Esophagus muscularis mucosa (tissue), 4 donors: ENCODE results near the gene SDK2. TPM values are rescaled to one million over a fixed set of nuclear protein-coding genes. Genes with fewer than 3 reads are reported as not detected.

Source experiments
- DNase-seq: peaks from one replicate; pipeline ENCODE4 v3.0.0-alpha.2; 2017; ENCODE audit errors: extremely low spot score
- H3K27ac ChIP-seq, 4 donors: fragments of 200-600 bp; sonication (generic); replicated peaks in 1 of 4; 1 replicate in 3 of 4; 2 replicates in 1 of 4; pipeline ENCODE4 v1.5.1; 2016 to 2019; ENCODE audit warnings: mild to moderate bottlenecking in 1 of 4
- H3K27me3 ChIP-seq, 4 donors: fragments of 200-600 bp; sonication (generic); one replicate each; pipeline versions ENCODE4 v1.5.1 to v1.6.0; 2016 to 2019
- H3K36me3 ChIP-seq, 4 donors: fragments of 200-600 bp; sonication (generic); one replicate each; pipeline ENCODE4 v1.5.1; 2016 to 2019
- H3K4me1 ChIP-seq, 4 donors: fragments of 200-600 bp; sonication (generic); one replicate each; pipeline ENCODE4 v1.5.1; 2016 to 2019
- H3K4me3 ChIP-seq, 4 donors: fragments of 200-600 bp; sonication (generic); 1 replicate in 2 of 4; 2 replicates in 2 of 4; pipeline ENCODE4 v1.5.1; 2016 to 2019; ENCODE audit warnings: mild to moderate bottlenecking in 4 of 4, moderate library complexity in 1 of 4
- H3K9me3 ChIP-seq, 4 donors: fragments of 200-600 bp; sonication (generic); 1 replicate in 3 of 4; 2 replicates in 1 of 4; pipeline ENCODE4 v1.5.1; 2016 to 2019
- EP300 ChIP-seq: sonication (generic); formaldehyde crosslinking; IDR thresholded peaks from one replicate; pipeline ENCODE4 v1.6.1; 2017; ENCODE audit warnings: antibody characterized with exemption
- POLR2A ChIP-seq: fragments of 450-650 bp; IDR thresholded peaks from one replicate; pipeline ENCODE4 v1.6.1; 2017; ENCODE audit warnings: antibody characterized with exemption, moderate library complexity, mild to moderate bottlenecking, low read depth
- POLR2AphosphoS5 ChIP-seq, 2 donors: sonication (generic); formaldehyde crosslinking; IDR thresholded peaks; one replicate each; pipeline ENCODE4 v1.6.1; 2017; ENCODE audit warnings: antibody characterized with exemption in 2 of 2
- WGBS: methylation state at CpG from one replicate; pipeline ENCODE4 v1.1.5; 2018; 5-methylcytosine and 5-hydroxymethylcytosine counted together
- intact Hi-C: fragments of 100-400 bp; cut with DNase I; formaldehyde crosslinking; loops from one replicate; pipeline ENCODE4 v1.15.1; 2023
- total RNA-seq, 4 donors: library from RNA; depleted of rRNA; stranded (reverse); fragments of >200 nt; gene quantifications; one replicate each; pipeline versions ENCODE4 v1.1.0 to v1.2.1, GENCODE V29; 2016
- TF ChIP-seq, protein P1 (sequence below), 3 experiments: fragments of 200-600 bp in 2 of 3; fragments of 450-650 bp in 1 of 3; sonication (generic) in 2 of 3; IDR thresholded peaks; one replicate each; pipeline ENCODE4 v1.5.1; 2017 to 2019; ENCODE audit warnings: antibody characterized with exemption in 3 of 3, mild to moderate bottlenecking in 2 of 3, moderate library complexity in 1 of 3

Gene SDK2
- total RNA-seq, 4 donors from 2014 or later, result 0.42 to 2.0 (median 1.2) TPM

GRCh38 chr17:73466704-73467433, 177.4 kb downstream of the SDK2 start:
- TF ChIP-seq, protein P1, sequence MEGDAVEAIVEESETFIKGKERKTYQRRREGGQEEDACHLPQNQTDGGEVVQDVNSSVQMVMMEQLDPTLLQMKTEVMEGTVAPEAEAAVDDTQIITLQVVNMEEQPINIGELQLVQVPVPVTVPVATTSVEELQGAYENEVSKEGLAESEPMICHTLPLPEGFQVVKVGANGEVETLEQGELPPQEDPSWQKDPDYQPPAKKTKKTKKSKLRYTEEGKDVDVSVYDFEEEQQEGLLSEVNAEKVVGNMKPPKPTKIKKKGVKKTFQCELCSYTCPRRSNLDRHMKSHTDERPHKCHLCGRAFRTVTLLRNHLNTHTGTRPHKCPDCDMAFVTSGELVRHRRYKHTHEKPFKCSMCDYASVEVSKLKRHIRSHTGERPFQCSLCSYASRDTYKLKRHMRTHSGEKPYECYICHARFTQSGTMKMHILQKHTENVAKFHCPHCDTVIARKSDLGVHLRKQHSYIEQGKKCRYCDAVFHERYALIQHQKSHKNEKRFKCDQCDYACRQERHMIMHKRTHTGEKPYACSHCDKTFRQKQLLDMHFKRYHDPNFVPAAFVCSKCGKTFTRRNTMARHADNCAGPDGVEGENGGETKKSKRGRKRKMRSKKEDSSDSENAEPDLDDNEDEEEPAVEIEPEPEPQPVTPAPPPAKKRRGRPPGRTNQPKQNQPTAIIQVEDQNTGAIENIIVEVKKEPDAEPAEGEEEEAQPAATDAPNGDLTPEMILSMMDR (IDR thresholded peaks at IDR 0.05), result no peak
- TF ChIP-seq POLR2A (no peak), POLR2AphosphoS5 (IDR thresholded peaks at IDR 0.05) (no peak), EP300 (no peak)
- intact Hi-C loops, result no loop called here
- H3K27me3 ChIP-seq, result peaks cover 0 to 6% (median 0%) of the 10 kb centered on the region in 4 donors
- no peak for DNase-seq
- no peaks in the 10 kb centered on the region for H3K9me3 ChIP-seq
- no peaks in the 10 kb centered on the region for H3K4me1 ChIP-seq
- H3K27ac ChIP-seq, result no peak overlapping the region
- 80% methylated on average over 14 of the region's 15 CpGs for WGBS
- H3K36me3 ChIP-seq, result no peaks in the 10 kb centered on the region
- no peak overlapping the region for H3K4me3 ChIP-seq

GRCh38 chr17:73465953-73466230, 178.4 kb downstream of the SDK2 start:
- no peak for TF ChIP-seq POLR2AphosphoS5 (IDR thresholded peaks at IDR 0.05)
- no peak for TF ChIP-seq POLR2A
- TF ChIP-seq, protein P1 (IDR thresholded peaks at IDR 0.05), result no peak
- TF ChIP-seq EP300, result no peak
- no peaks in the 10 kb centered on the region for H3K4me1 ChIP-seq
- WGBS, result 71% methylated on average over 1 of the region's 2 CpGs
- H3K36me3 ChIP-seq, result no peaks in the 10 kb centered on the region
- no peak for DNase-seq
- intact Hi-C loops, result no loop called here
- H3K27ac ChIP-seq, result no peak overlapping the region
- peaks cover 0 to 5% (median 0%) of the 10 kb centered on the region in 4 donors for H3K27me3 ChIP-seq
- H3K4me3 ChIP-seq, result no peak overlapping the region
- H3K9me3 ChIP-seq, result no peaks in the 10 kb centered on the region

DNA sequence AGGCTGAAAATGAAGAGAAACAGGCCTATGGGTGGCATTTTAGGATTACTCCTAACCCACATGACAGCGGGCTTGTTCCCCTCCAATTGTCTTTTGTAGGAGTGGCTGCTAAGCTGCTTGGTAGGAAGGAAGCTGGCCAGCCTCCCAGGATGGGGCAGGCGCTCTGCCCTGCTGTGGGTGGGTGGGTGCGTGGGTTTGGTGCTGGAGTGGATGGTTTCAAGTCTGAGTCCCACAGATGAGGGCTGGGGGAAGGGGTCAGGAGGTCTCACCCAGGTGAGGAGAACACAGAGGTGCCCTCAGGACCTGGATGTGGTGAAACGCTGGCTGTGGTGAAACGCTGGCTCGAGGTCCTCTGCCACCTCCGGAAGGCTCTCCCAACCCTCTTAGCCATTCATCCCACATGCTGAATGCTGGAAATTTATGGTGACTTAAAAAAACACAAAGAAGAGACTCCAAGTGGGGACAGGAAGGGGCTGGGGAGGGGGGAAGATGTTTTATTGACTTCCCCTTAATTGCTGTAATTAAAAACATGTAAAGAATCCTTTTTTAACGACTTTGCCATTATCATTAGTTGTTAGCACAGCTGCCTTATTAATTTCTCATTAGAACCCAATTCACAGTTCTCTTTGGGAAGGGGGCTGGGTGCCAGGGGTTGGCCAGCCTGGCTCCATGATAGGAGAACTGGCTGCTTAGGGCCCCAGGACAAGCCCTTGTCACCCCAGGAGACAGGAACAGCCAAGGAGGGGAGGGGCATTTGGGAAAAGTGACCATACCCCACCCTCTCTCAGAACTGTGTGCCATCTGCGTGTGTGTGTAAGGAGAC, 178.9 kb downstream of the SDK2 start:
- TF ChIP-seq, protein P1 (IDR thresholded peaks at IDR 0.05), result no peak
- TF ChIP-seq EP300, result no peak
- no peak for TF ChIP-seq POLR2A
- no peak for TF ChIP-seq POLR2AphosphoS5 (IDR thresholded peaks at IDR 0.05)
- Histone ChIP-seq H3K27me3 (peaks cover 0 to 5% (median 0%) of the 10 kb centered on the region in 4 donors), H3K4me3 (no peak overlapping the region), H3K36me3 (no peaks in the 10 kb centered on the region), H3K4me1 (no peaks in the 10 kb centered on the region), H3K9me3 (peaks cover 0 to 1% (median 0%) of the 10 kb centered on the region in 4 donors), H3K27ac (no peak overlapping the region)
- WGBS, result 80% methylated on average over 9 of the region's 9 CpGs
- intact Hi-C loops, result no loop called here
- no peak for DNase-seq

GRCh38 chr17:73464447-73464846, 179.8 kb downstream of the SDK2 start:
- Histone ChIP-seq H3K27ac (no peak overlapping the region), H3K36me3 (no peaks in the 10 kb centered on the region), H3K4me1 (no peaks in the 10 kb centered on the region), H3K9me3 (peaks cover 0 to 10% (median 0%) of the 10 kb centered on the region in 4 donors), H3K27me3 (peaks cover 0 to 3% (median 0%) of the 10 kb centered on the region in 4 donors), H3K4me3 (no peak overlapping the region)
- DNase-seq, result no peak
- TF ChIP-seq EP300, result no peak
- no peak for TF ChIP-seq POLR2AphosphoS5 (IDR thresholded peaks at IDR 0.05)
- TF ChIP-seq, protein P1 (IDR thresholded peaks at IDR 0.05), result no peak
- TF ChIP-seq POLR2A, result no peak
- intact Hi-C loops, result no loop called here
- 97% methylated on average over 4 of the region's 4 CpGs for WGBS
